Testis (tissue), 3 donors: ENCODE measurements around the gene TBXA2R. TPM values are rescaled to one million over a fixed set of nuclear protein-coding genes. Genes with fewer than 3 reads are reported as not detected.

Experiments
- DNase-seq: peaks from one replicate; pipeline ENCODE4 v3.0.0-alpha.2; 2019
- H3K27ac ChIP-seq, 2 donors: fragments of 200-600 bp; sonication (generic); one replicate each; pipeline ENCODE4 v1.5.1; 2019
- H3K27me3 ChIP-seq: fragments of 200-600 bp; sonication (generic); one replicate; pipeline ENCODE4 v1.5.1; 2019
- H3K36me3 ChIP-seq: fragments of 200-600 bp; sonication (generic); one replicate; pipeline ENCODE4 v1.5.1; 2017; ENCODE audit warnings: low read depth; ENCODE audit errors: missing control alignments
- H3K4me1 ChIP-seq: fragments of 200-600 bp; sonication (generic); one replicate; pipeline ENCODE4 v1.5.1; 2019
- H3K4me3 ChIP-seq, 2 donors: fragments of 200-600 bp; sonication (generic); one replicate each; pipeline ENCODE4 v1.5.1; 2017 to 2019
- H3K9me3 ChIP-seq: fragments of 200-600 bp; sonication (generic); one replicate; pipeline ENCODE4 v1.5.1; 2017
- CTCF ChIP-seq, 3 experiments: fragments of 450-650 bp in 2 of 3; fragments of 200-600 bp in 1 of 3; sonication (generic) in 1 of 3; IDR thresholded peaks; one replicate each; pipeline ENCODE4 v1.5.1; 2016 to 2019; ENCODE audit warnings: antibody characterized with exemption in 3 of 3, mild to moderate bottlenecking in 2 of 3, moderate library complexity in 1 of 3
- POLR2A ChIP-seq: fragments of 450-650 bp; IDR thresholded peaks from one replicate; pipeline ENCODE4 v1.6.1; 2017; ENCODE audit warnings: antibody characterized with exemption, mild to moderate bottlenecking, moderate library complexity
- WGBS, 2 donors: methylation state at CpG; one replicate each; pipeline ENCODE4 v1.1.5; 2018; 5-methylcytosine and 5-hydroxymethylcytosine counted together
- intact Hi-C: fragments of 100-400 bp; cut with DNase I; formaldehyde crosslinking; loops from one replicate; pipeline ENCODE4 v1.15.1; 2023; ENCODE audit warnings: low total_unique reads
- polyA plus RNA-seq: library from polyadenylated mRNA; stranded (reverse); fragments of 350-450 nt; fragmentation: Illumina TruSeq; extraction: RNeasy Lipid Tissue Mini Kit (QIAGEN cat#74804); gene quantifications from one replicate; pipeline ENCODE4 v1.2.3, GENCODE V29; 2014; ENCODE audit warnings: low read depth, low replicate concordance; ENCODE audit not compliant: insufficient read depth
- total RNA-seq, 2 donors: library from RNA; depleted of rRNA; stranded (reverse); fragments of >200 nt; gene quantifications; one replicate each; pipeline ENCODE4 v1.2.3, GENCODE V29; 2016

Gene TBXA2R
- total and polyA plus RNA-seq, 3 donors from 2014 or later, result 1.3 to 3.2 (median 1.8) TPM

DNA sequence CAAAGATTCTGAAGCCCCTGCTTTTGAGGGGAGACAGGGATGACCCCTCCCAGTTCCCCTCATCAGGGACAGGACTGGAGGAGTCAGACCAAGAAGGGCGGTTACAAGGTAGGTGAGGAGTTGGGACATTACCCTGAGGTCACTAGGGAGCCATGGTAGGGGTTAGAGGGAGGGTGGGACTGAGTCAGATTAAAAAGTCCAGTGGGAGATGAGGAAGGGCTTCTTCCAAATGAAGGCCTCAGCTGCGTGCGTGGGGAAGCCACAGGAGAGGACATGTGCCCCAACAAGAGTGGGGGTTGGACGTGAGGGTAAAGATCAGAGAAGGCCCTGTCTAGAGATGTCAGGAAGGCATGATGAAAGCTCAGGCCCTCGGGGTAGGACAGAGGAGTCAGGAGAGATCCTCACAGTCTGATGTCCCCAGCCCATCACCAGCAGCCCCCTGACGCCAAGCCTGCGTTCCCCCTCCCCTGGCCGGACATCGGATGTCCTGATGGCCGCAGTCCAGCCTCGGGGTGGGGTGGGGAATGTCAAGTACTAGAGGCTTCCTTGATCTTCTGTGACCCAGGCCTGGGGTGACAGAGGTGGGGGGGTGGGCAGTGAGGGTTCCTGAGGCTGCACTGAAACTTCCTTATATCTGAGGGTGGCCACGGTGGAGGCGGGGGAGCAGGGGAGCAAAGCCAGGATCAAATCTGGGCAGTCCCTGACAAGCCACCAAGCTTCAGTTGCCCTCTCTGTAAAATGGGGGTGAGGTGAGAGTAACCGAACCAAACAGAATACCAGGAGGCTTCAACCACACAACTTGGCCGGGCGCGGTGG is 42.8 kb downstream of the TBXA2R start:
- Histone ChIP-seq H3K27ac (no peak overlapping the region), H3K4me1 (no peaks in the 10 kb centered on the region), H3K36me3 (no peaks in the 10 kb centered on the region), H3K9me3 (no peaks in the 10 kb centered on the region), H3K27me3 (no peaks in the 10 kb centered on the region), H3K4me3 (no peak overlapping the region)
- intact Hi-C loops, result no loop called here
- no peak for DNase-seq
- TF ChIP-seq CTCF (IDR thresholded peaks at IDR 0.05) (no peak), POLR2A (no peak)
- WGBS, 2 donors, result 80 to 82% methylated on average over 11 to 17 of the region's 17 CpGs

DNA sequence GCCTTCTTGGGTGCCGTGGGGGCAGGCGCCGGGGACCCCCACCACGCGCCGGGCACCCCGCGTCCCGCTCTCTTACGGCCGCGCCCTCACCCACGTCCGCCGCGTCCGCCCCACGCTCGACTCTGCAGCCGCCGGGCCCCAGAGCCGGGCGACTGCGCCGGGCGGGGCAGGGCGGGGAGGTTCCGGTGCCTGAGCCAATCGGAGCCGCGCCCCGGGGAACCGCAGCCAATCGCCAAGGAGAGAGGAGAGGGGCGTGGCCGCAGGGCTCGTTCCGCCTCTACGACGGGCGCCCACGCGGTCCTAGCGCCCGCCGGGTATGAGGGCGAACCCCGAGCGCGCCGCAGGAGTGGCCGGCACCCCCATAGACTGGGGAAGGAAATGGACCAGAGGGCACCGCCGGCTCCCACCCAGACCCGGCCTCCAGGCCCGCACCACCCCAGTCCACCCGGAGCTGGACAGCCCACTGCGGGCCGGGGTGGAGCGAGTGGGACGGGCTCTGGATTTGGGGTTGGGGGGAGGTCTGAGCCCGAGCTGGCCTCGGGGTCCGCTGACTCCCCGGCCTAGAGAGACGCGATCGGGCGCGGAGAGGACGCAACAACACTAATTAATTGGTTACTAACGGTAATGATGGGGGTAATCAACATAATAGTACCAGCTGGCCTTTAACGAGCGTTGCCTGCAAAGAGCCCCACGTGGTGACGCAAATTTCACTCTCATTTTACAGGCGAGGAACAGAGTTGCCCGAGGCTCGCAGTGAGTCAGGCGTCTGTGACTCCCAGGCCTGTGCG is 49.0 kb downstream of the TBXA2R start, which contains the start of gene MFSD12:
Gene MFSD12, minus strand, starts transcription at position 126 of the 788 bp plus-strand sequence. CDS start 183 bp downstream, outside the sequence.
- no peaks in the 10 kb centered on the region for H3K9me3 ChIP-seq
- intact Hi-C loops, result loop anchor here (10.0 kb wide), 1 partner anchor 57 kb away; no protein-coding TSS in a partner anchor
- H3K4me1 ChIP-seq, result peaks cover 16% of the 10 kb centered on the region
- no peaks in the 10 kb centered on the region for H3K36me3 ChIP-seq
- H3K27ac ChIP-seq, result no peak within 1 kb of the TSS
- WGBS, 2 donors, result 1 to 2% methylated on average over 9 to 26 of the region's 81 CpGs
- peak; percentile 94 for DNase-seq
- TF ChIP-seq CTCF (IDR thresholded peaks at IDR 0.05) (peak in 1 of 3 experiments; percentile 23), POLR2A (peak; percentile 41)
- H3K27me3 ChIP-seq, result no peaks in the 10 kb centered on the region
- H3K4me3 ChIP-seq, result peak within 1 kb of the TSS; percentile 76 to 85

DNA sequence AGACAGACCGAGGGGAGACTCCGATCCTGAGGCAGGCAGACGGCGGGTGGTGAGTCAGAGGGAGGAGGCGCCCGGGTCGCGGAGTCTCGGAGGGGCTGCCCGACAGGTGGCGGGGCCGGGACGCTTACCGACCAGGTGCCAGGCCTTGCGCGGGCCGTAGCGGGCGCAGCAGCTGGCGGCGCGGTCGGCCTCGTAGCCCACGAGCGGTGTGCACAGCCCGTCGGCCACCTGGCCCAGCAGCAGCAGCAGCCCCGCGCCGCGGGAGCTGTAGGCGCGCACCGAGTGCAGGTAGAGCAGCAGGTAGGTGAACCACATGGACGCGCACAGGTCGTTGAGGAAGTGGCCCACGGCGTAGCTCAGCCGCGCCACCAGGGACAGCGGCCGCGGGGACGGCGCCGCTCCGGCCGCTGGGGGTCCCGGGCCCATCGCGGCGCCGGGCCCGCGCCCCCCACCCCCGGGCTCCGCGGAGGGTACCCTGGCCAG is 49.7 kb downstream of the TBXA2R start:
- Histone ChIP-seq H3K36me3 (no peaks in the 10 kb centered on the region), H3K9me3 (no peaks in the 10 kb centered on the region), H3K27ac (no peak overlapping the region), H3K4me1 (peaks cover 16% of the 10 kb centered on the region), H3K4me3 (peak overlapping the region; percentile 76 to 85), H3K27me3 (no peaks in the 10 kb centered on the region)
- no peak for TF ChIP-seq CTCF (IDR thresholded peaks at IDR 0.05)
- no peak for TF ChIP-seq POLR2A
- intact Hi-C loops, result loop anchor here (10.0 kb wide), 1 partner anchor 58 kb away; no protein-coding TSS in a partner anchor
- no peak for DNase-seq
- 0 to 1% methylated on average over 12 to 57 of the region's 60 CpGs for WGBS, 2 donors

- Histone ChIP-seq H3K27me3 (no peaks in the 10 kb centered on the region), H3K36me3 (no peaks in the 10 kb centered on the region), H3K4me3 (peak overlapping the region; percentile 76 to 85), H3K4me1 (peaks cover 16% of the 10 kb centered on the region), H3K27ac (no peak overlapping the region), H3K9me3 (no peaks in the 10 kb centered on the region)
- DNase-seq, result no peak
- 12 to 17% methylated on average over 9 of the region's 9 CpGs for WGBS, 2 donors
- intact Hi-C loops, result loop anchor here (10.0 kb wide), 1 partner anchor 58 kb away; no protein-coding TSS in a partner anchor
- TF ChIP-seq CTCF (IDR thresholded peaks at IDR 0.05) (no peak), POLR2A (no peak)
Measured at GRCh38 chr19:3556423-3556977, 50.2 kb downstream of the TBXA2R start.
